ENCODE data around the gene MYPN. TPM values are rescaled to one million over a fixed set of nuclear protein-coding genes. Genes with fewer than 3 reads are reported as not detected.

MYPN gene, protein sequence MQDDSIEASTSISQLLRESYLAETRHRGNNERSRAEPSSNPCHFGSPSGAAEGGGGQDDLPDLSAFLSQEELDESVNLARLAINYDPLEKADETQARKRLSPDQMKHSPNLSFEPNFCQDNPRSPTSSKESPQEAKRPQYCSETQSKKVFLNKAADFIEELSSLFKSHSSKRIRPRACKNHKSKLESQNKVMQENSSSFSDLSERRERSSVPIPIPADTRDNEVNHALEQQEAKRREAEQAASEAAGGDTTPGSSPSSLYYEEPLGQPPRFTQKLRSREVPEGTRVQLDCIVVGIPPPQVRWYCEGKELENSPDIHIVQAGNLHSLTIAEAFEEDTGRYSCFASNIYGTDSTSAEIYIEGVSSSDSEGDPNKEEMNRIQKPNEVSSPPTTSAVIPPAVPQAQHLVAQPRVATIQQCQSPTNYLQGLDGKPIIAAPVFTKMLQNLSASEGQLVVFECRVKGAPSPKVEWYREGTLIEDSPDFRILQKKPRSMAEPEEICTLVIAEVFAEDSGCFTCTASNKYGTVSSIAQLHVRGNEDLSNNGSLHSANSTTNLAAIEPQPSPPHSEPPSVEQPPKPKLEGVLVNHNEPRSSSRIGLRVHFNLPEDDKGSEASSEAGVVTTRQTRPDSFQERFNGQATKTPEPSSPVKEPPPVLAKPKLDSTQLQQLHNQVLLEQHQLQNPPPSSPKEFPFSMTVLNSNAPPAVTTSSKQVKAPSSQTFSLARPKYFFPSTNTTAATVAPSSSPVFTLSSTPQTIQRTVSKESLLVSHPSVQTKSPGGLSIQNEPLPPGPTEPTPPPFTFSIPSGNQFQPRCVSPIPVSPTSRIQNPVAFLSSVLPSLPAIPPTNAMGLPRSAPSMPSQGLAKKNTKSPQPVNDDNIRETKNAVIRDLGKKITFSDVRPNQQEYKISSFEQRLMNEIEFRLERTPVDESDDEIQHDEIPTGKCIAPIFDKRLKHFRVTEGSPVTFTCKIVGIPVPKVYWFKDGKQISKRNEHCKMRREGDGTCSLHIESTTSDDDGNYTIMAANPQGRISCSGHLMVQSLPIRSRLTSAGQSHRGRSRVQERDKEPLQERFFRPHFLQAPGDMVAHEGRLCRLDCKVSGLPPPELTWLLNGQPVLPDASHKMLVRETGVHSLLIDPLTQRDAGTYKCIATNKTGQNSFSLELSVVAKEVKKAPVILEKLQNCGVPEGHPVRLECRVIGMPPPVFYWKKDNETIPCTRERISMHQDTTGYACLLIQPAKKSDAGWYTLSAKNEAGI (N-terminal part only)
- total RNA-seq: 0.08 TPM in 1 of 2 replicates, not detected in the other

GRCh38 chr10:68109331-68109730 is at the start of gene MYPN:
MYPN (plus strand) TSS chr10:68109488; CDS start chr10:68121439, 11,951 bp downstream.

DNA sequence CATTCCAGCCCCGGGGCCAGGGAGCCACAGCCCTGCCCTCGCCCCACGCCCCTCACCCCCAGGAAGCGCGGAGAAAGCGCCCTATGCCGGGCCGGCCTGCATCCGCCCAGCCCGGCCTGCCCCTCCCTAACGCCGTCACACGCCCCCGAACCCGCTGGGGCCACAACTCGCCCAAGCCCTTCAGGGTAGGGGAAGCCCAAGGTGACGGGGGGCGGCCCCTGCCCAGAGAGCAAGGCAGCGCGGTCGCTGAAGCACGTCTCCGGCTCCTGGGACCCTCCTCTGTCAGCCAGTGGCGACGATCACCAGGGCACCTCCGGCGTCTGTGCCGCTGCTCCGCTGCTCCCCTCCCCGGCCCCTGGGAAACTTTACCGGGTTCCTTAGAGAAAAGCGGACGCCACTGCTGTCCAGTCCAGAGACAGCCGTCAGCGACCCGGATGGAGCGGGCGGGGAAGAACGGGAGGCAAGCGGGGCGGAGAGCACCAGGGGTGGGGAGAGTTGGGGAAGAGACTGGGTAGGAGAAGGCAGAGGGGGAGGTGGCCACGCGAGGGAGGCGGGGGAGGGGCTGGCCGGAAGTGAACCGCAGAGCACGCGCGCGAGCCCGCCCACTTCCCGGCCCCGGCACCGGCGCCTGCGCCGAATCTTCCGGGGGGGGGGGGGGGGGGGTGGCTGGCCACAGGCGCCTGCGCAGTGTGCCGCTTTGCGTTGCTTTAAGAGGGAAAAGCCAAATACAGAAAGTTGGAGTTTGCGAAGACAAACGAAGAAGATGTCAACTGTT is 34.3 kb upstream of the MYPN start, which contains the start of gene HERC4:
Gene HERC4 (minus strand): TSS at position 509 of the 775 bp plus-strand sequence. CDS start 2,175 bp downstream, outside the sequence.

GRCh38 chr10:68231817-68232251 is 122.5 kb downstream of the MYPN start, which contains the start of gene ATOH7:
ATOH7 (minus strand) TSS chr10:68232113; CDS start chr10:68231677, 436 bp downstream.

Other genes with a start within 250 kb of the MYPN start
- 4.1 and 5.8 TPM in 2 replicates for gene SIRT1, start 224.8 kb upstream of the MYPN start, total RNA-seq
- gene HERC4, start 34.2 kb upstream of the MYPN start, total RNA-seq: 31.5 and 33.7 TPM in 2 replicates
- gene ATOH7, start 122.6 kb downstream of the MYPN start, total RNA-seq: 0.15 TPM in 1 of 2 replicates, not detected in the other
- 16.5 and 20.9 TPM in 2 replicates for gene HNRNPH3, start 222.6 kb downstream of the MYPN start, total RNA-seq
- gene PBLD, start 223.4 kb downstream of the MYPN start, total RNA-seq: 1.4 and 2.2 TPM in 2 replicates